RKO (cell line): ENCODE results near the gene TEKTIP1.

Source experiments
- DNase-seq: peaks from one replicate; pipeline ENCODE4 v3.0.0-alpha.2; 2016; ENCODE audit warnings: low spot score

Gene TEKTIP1

GRCh38 chr19:3537438-3538240, 1.3 kb upstream of the TEKTIP1 start:
- no peak for DNase-seq

- no peak for DNase-seq
Observed at GRCh38 chr19:3538258-3538929, 580 bp upstream of the TEKTIP1 start.

GRCh38 chr19:3539756-3540118, 763 bp downstream of the TEKTIP1 start:
- DNase-seq, result no peak

- no peak for DNase-seq
Observed at GRCh38 chr19:3543150-3544057, 4.4 kb downstream of the TEKTIP1 start.

- DNase-seq, result no peak
Observed at GRCh38 chr19:3544058-3544376, 5.0 kb downstream of the TEKTIP1 start.

GRCh38 chr19:3544742-3545668, 6.0 kb downstream of the TEKTIP1 start:
- peak; percentile 48 for DNase-seq

GRCh38 chr19:3545669-3546034, 6.7 kb downstream of the TEKTIP1 start:
- DNase-seq, result no peak

- no peak for DNase-seq
Observed at GRCh38 chr19:3546119-3546518, 7.1 kb downstream of the TEKTIP1 start.

GRCh38 chr19:3547301-3547731, 8.3 kb downstream of the TEKTIP1 start:
- peak; percentile 30 for DNase-seq

GRCh38 chr19:3547767-3548282, 8.9 kb downstream of the TEKTIP1 start:
- no peak for DNase-seq

- DNase-seq, result no peak
Observed at GRCh38 chr19:3548606-3549005, 9.6 kb downstream of the TEKTIP1 start.

GRCh38 chr19:3549816-3550215, 10.8 kb downstream of the TEKTIP1 start:
- DNase-seq, result no peak

GRCh38 chr19:3550947-3551791, 12.2 kb downstream of the TEKTIP1 start:
- DNase-seq, result no peak

GRCh38 chr19:3551792-3552095, 12.8 kb downstream of the TEKTIP1 start:
- no peak for DNase-seq

- DNase-seq, result no peak
Observed at GRCh38 chr19:3554254-3555083, 15.5 kb downstream of the TEKTIP1 start.

- DNase-seq, result no peak
Observed at GRCh38 chr19:3555653-3556422, 16.9 kb downstream of the TEKTIP1 start.

GRCh38 chr19:3556423-3556977, 17.5 kb downstream of the TEKTIP1 start:
- no peak for DNase-seq

- peak; percentile 54 for DNase-seq
Observed at GRCh38 chr19:3556978-3557460, 18.0 kb downstream of the TEKTIP1 start.
